AG10803 (cell line): Measurements from ENCODE around the gene PGRMC2.

ENCODE experiments used
- DNase-seq: peaks from one replicate; pipeline ENCODE4 v3.0.0; 2010; ENCODE audit warnings: low read depth
- H3K4me3 ChIP-seq: 2 replicates; pipeline ENCODE4 v1.5.1; 2011; ENCODE audit warnings: mild to moderate bottlenecking, low read length, control low read depth
- CTCF ChIP-seq: conservative IDR thresholded peaks from 2 replicates; pipeline ENCODE4 v1.5.1; 2011; ENCODE audit warnings: mild to moderate bottlenecking, low read length, control low read depth, inconsistent platforms

PGRMC2 gene

GRCh38 chr4:128323401-128323800 lies 35.8 kb upstream of the PGRMC2 start:
- no peak for DNase-seq
- TF ChIP-seq CTCF, result no peak
- H3K4me3 ChIP-seq, result no peak overlapping the region

- TF ChIP-seq CTCF, result no peak
- no peak overlapping the region for H3K4me3 ChIP-seq
- DNase-seq, result peak; percentile 92
Measured at GRCh38 chr4:128322986-128323385, 35.4 kb upstream of the PGRMC2 start.

GRCh38 chr4:128322311-128322710 lies 34.7 kb upstream of the PGRMC2 start:
- DNase-seq, result no peak
- TF ChIP-seq CTCF, result no peak
- no peak overlapping the region for H3K4me3 ChIP-seq

GRCh38 chr4:128320656-128321055 lies 33.0 kb upstream of the PGRMC2 start:
- H3K4me3 ChIP-seq, result no peak overlapping the region
- TF ChIP-seq CTCF, result no peak
- DNase-seq, result peak; percentile 48

- no peak for TF ChIP-seq CTCF
- H3K4me3 ChIP-seq, result no peak overlapping the region
- no peak for DNase-seq
Measured at GRCh38 chr4:128315756-128316520, 28.3 kb upstream of the PGRMC2 start.

- TF ChIP-seq CTCF, result no peak
- DNase-seq, result no peak
- no peak overlapping the region for H3K4me3 ChIP-seq
Measured at GRCh38 chr4:128311659-128312403, 24.2 kb upstream of the PGRMC2 start.

- H3K4me3 ChIP-seq, result no peak overlapping the region
- DNase-seq, result no peak
- peak; percentile 22 for TF ChIP-seq CTCF
Measured at GRCh38 chr4:128310266-128310697, 22.7 kb upstream of the PGRMC2 start.
